Tibial nerve (tissue), 4 donors: Measurements from ENCODE around the gene TP53INP2. TPM values are rescaled to one million over a fixed set of nuclear protein-coding genes. Genes with fewer than 3 reads are reported as not detected.

Experiments
- DNase-seq, 2 donors: peaks; one replicate each; pipeline ENCODE4 v3.0.0-alpha.2; 2019; ENCODE audit warnings: low spot score in 2 of 2
- H3K27ac ChIP-seq, 4 donors: fragments of 200-600 bp; sonication (generic) in 3 of 4; one replicate each; pipeline ENCODE4 v1.5.1; 2017 to 2019; ENCODE audit warnings: mild to moderate bottlenecking in 1 of 4
- H3K27me3 ChIP-seq, 2 donors: fragments of 200-600 bp; sonication (generic) in 1 of 2; one replicate each; pipeline versions ENCODE4 v1.5.1 to v1.6.0; 2017 to 2019
- H3K36me3 ChIP-seq, 3 donors: fragments of 200-600 bp; sonication (generic); one replicate each; pipeline ENCODE4 v1.5.1; 2018 to 2019
- H3K4me1 ChIP-seq, 4 donors: fragments of 200-600 bp; sonication (generic) in 3 of 4; one replicate each; pipeline ENCODE4 v1.5.1; 2017 to 2019
- H3K4me3 ChIP-seq, 4 donors: fragments of 200-600 bp; sonication (generic) in 3 of 4; one replicate each; pipeline ENCODE4 v1.5.1; 2017 to 2019; ENCODE audit warnings: mild to moderate bottlenecking in 1 of 4, moderate library complexity in 1 of 4
- H3K9me3 ChIP-seq, 4 donors: fragments of 200-600 bp; sonication (generic) in 3 of 4; one replicate each; pipeline ENCODE4 v1.5.1; 2017 to 2019
- CTCF ChIP-seq, 5 experiments: fragments of 200-600 bp in 3 of 5; fragments of 450-650 bp in 2 of 5; sonication (generic) in 3 of 5; IDR thresholded peaks; one replicate each; pipeline ENCODE4 v1.5.1; 2016 to 2019; ENCODE audit warnings: antibody characterized with exemption in 5 of 5, mild to moderate bottlenecking in 3 of 5, moderate library complexity in 2 of 5
- EP300 ChIP-seq, 2 donors: sonication (generic); formaldehyde crosslinking; IDR thresholded peaks; one replicate each; pipeline ENCODE4 v1.6.1; 2017; ENCODE audit warnings: antibody characterized with exemption in 2 of 2, mild to moderate bottlenecking in 1 of 2
- POLR2A ChIP-seq, 2 donors: fragments of 450-650 bp; IDR thresholded peaks; one replicate each; pipeline ENCODE4 v1.6.1; 2017; ENCODE audit warnings: antibody characterized with exemption in 2 of 2, mild to moderate bottlenecking in 2 of 2, moderate library complexity in 2 of 2
- WGBS, 2 donors: methylation state at CpG; one replicate each; pipeline ENCODE4 v1.1.5; 2018; 5-methylcytosine and 5-hydroxymethylcytosine counted together
- total RNA-seq, 4 donors: library from RNA; depleted of rRNA; stranded (reverse); fragments of >200 nt; gene quantifications; one replicate each; pipeline ENCODE4 v1.1.0, GENCODE V29; 2016

Gene TP53INP2
- total RNA-seq, 4 donors from 2014 or later, result 11.9 to 19.5 (median 18.1) TPM

GRCh38 chr20:34680586-34681175, 23.5 kb upstream of the TP53INP2 start:
- Histone ChIP-seq H3K36me3 (no peaks in the 10 kb centered on the region), H3K27me3 (no peaks in the 10 kb centered on the region), H3K27ac (no peak overlapping the region), H3K4me1 (peaks cover 0 to 17% (median 9%) of the 10 kb centered on the region in 4 donors), H3K9me3 (no peaks in the 10 kb centered on the region), H3K4me3 (no peak overlapping the region)
- TF ChIP-seq CTCF (IDR thresholded peaks at IDR 0.05) (no peak), EP300 (IDR thresholded peaks at IDR 0.05) (no peak), POLR2A (IDR thresholded peaks at IDR 0.05) (no peak)
- no peak for DNase-seq

- no peak for DNase-seq
- Histone ChIP-seq H3K27ac (no peak overlapping the region), H3K36me3 (no peaks in the 10 kb centered on the region), H3K4me3 (no peak overlapping the region), H3K9me3 (no peaks in the 10 kb centered on the region), H3K4me1 (no peaks in the 10 kb centered on the region), H3K27me3 (no peaks in the 10 kb centered on the region)
- WGBS, 2 donors, result 91 to 100% methylated on average over 3 of the region's 3 CpGs
- TF ChIP-seq CTCF (IDR thresholded peaks at IDR 0.05) (no peak), POLR2A (IDR thresholded peaks at IDR 0.05) (no peak), EP300 (IDR thresholded peaks at IDR 0.05) (no peak)
Observed at GRCh38 chr20:34683667-34684066, 20.5 kb upstream of the TP53INP2 start.

GRCh38 chr20:34689486-34689885, 14.7 kb upstream of the TP53INP2 start:
- no peak overlapping the region for H3K4me3 ChIP-seq
- no peak for DNase-seq
- TF ChIP-seq POLR2A (IDR thresholded peaks at IDR 0.05) (no peak), EP300 (IDR thresholded peaks at IDR 0.05) (no peak), CTCF (IDR thresholded peaks at IDR 0.05) (no peak)
- WGBS, 2 donors, result 73 to 88% methylated on average over 2 of the region's 2 CpGs
- no peaks in the 10 kb centered on the region for H3K9me3 ChIP-seq
- no peaks in the 10 kb centered on the region for H3K27me3 ChIP-seq
- no peaks in the 10 kb centered on the region for H3K36me3 ChIP-seq
- H3K4me1 ChIP-seq, result no peaks in the 10 kb centered on the region
- H3K27ac ChIP-seq, result no peak overlapping the region

GRCh38 chr20:34691838-34692237, 12.3 kb upstream of the TP53INP2 start:
- Histone ChIP-seq H3K36me3 (no peaks in the 10 kb centered on the region), H3K27me3 (no peaks in the 10 kb centered on the region), H3K4me1 (no peaks in the 10 kb centered on the region), H3K27ac (no peak overlapping the region), H3K9me3 (no peaks in the 10 kb centered on the region), H3K4me3 (no peak overlapping the region)
- no peak for TF ChIP-seq CTCF (IDR thresholded peaks at IDR 0.05)
- no peak for TF ChIP-seq EP300 (IDR thresholded peaks at IDR 0.05)
- no peak for TF ChIP-seq POLR2A (IDR thresholded peaks at IDR 0.05)
- DNase-seq, result no peak
- 81 to 89% methylated on average over 3 of the region's 3 CpGs for WGBS, 2 donors

- no peaks in the 10 kb centered on the region for H3K9me3 ChIP-seq
- no peaks in the 10 kb centered on the region for H3K27me3 ChIP-seq
- TF ChIP-seq EP300 (IDR thresholded peaks at IDR 0.05) (no peak), CTCF (IDR thresholded peaks at IDR 0.05) (no peak), POLR2A (IDR thresholded peaks at IDR 0.05) (no peak)
- no peak overlapping the region for H3K4me3 ChIP-seq
- H3K27ac ChIP-seq, result no peak overlapping the region
- H3K36me3 ChIP-seq, result no peaks in the 10 kb centered on the region
- H3K4me1 ChIP-seq, result no peaks in the 10 kb centered on the region
- DNase-seq, result no peak
- 46 to 53% methylated on average over 4 of the region's 4 CpGs for WGBS, 2 donors
Observed at GRCh38 chr20:34693414-34693813, 10.7 kb upstream of the TP53INP2 start.
